Astrocyte (in vitro differentiated cells and primary cell): ENCODE measurements around the gene RNASE11. TPM values are rescaled to one million over a fixed set of nuclear protein-coding genes. Genes with fewer than 3 reads are reported as not detected.

Experiments
- DNase-seq: peaks from one replicate; pipeline ENCODE4 v3.0.0-alpha.2; 2010; ENCODE audit warnings: low read depth
- FAIRE-seq: peaks from 2 replicates; lab custom pipeline; 2011; peaks lifted over from hg19 to GRCh38; lab: Jason Lieb, UNC
- H2AFZ ChIP-seq: 2 replicates; pipeline ENCODE4 v1.6.0; 2012; ENCODE audit warnings: low read depth, low read length, inconsistent platforms
- H3K27ac ChIP-seq: 2 replicates; pipeline ENCODE4 v1.5.1; 2011; ENCODE audit warnings: low read depth, low read length, inconsistent platforms
- H3K27me3 ChIP-seq: 2 replicates; pipeline ENCODE4 v1.6.0; 2011; ENCODE audit warnings: low read length, inconsistent platforms; ENCODE audit not compliant: insufficient read depth
- H3K36me3 ChIP-seq: 2 replicates; pipeline ENCODE4 v1.5.1; 2011; ENCODE audit warnings: low read length, inconsistent platforms; ENCODE audit not compliant: insufficient read depth
- H3K4me1 ChIP-seq: 2 replicates; pipeline ENCODE4 v1.5.1; 2011; ENCODE audit warnings: low read length, inconsistent platforms; ENCODE audit not compliant: insufficient read depth
- H3K4me2 ChIP-seq: 2 replicates; pipeline ENCODE4 v1.6.0; 2012; ENCODE audit warnings: low read length, inconsistent platforms
- H3K4me3 ChIP-seq: 2 replicates; pipeline ENCODE4 v1.5.1; 2011; ENCODE audit warnings: low read depth, mild to moderate bottlenecking, low read length, inconsistent platforms; ENCODE audit not compliant: insufficient read depth
- H3K79me2 ChIP-seq: 2 replicates; pipeline ENCODE4 v1.6.0; 2012; ENCODE audit warnings: mild to moderate bottlenecking, low read length, inconsistent platforms; ENCODE audit not compliant: insufficient read depth
- H3K9ac ChIP-seq: 2 replicates; pipeline ENCODE4 v1.6.0; 2012; ENCODE audit warnings: mild to moderate bottlenecking, low read length, inconsistent platforms
- H3K9me3 ChIP-seq: 2 replicates; pipeline ENCODE4 v1.5.1; 2012; ENCODE audit warnings: low read depth, mild to moderate bottlenecking, low read length, inconsistent platforms; ENCODE audit not compliant: insufficient read depth
- H4K20me1 ChIP-seq: 2 replicates; pipeline ENCODE4 v1.6.0; 2012; ENCODE audit warnings: low read length, inconsistent platforms; ENCODE audit not compliant: insufficient read depth
- H3K27ac Mint-ChIP-seq: one replicate; pipeline ENCODE4 v1.8.0; 2021; ENCODE audit warnings: mild to moderate bottlenecking, mixed read lengths; ENCODE audit not compliant: unreplicated experiment
- H3K27me3 Mint-ChIP-seq: one replicate; pipeline ENCODE4 v1.8.0; 2021; ENCODE audit warnings: low read depth, mixed read lengths; ENCODE audit not compliant: unreplicated experiment
- H3K36me3 Mint-ChIP-seq: one replicate; pipeline ENCODE4 v1.8.0; 2021; ENCODE audit warnings: low read depth, mixed read lengths; ENCODE audit not compliant: unreplicated experiment
- H3K4me1 Mint-ChIP-seq: one replicate; pipeline ENCODE4 v1.8.0; 2021; ENCODE audit warnings: low read depth, mixed read lengths; ENCODE audit not compliant: unreplicated experiment
- H3K4me3 Mint-ChIP-seq: one replicate; pipeline ENCODE4 v1.8.0; 2021; ENCODE audit warnings: mild to moderate bottlenecking, moderate library complexity, mixed read lengths; ENCODE audit not compliant: unreplicated experiment
- H3K9me3 Mint-ChIP-seq: one replicate; pipeline ENCODE4 v1.8.0; 2021; ENCODE audit warnings: mild to moderate bottlenecking, mixed read lengths; ENCODE audit not compliant: unreplicated experiment
- EZH2 ChIP-seq: IDR thresholded peaks from 2 replicates; pipeline ENCODE4 v1.6.1; 2012; ENCODE audit warnings: mild to moderate bottlenecking, low read length, inconsistent platforms; ENCODE audit not compliant: insufficient read depth
- total RNA-seq: library from RNA; stranded (reverse); gene quantifications from 2 replicates; pipeline ENCODE4 v1.2.1, GENCODE V29; 2021
- TF ChIP-seq, protein P1 (sequence below): IDR thresholded peaks from 2 replicates; pipeline ENCODE4 v1.5.1; 2011; ENCODE audit warnings: low read depth, mild to moderate bottlenecking, inconsistent platforms, low read length, moderate library complexity; ENCODE audit not compliant: insufficient read depth

Gene RNASE11
- total RNA-seq, 1 donor from 2014 or later, result not detected

DNA sequence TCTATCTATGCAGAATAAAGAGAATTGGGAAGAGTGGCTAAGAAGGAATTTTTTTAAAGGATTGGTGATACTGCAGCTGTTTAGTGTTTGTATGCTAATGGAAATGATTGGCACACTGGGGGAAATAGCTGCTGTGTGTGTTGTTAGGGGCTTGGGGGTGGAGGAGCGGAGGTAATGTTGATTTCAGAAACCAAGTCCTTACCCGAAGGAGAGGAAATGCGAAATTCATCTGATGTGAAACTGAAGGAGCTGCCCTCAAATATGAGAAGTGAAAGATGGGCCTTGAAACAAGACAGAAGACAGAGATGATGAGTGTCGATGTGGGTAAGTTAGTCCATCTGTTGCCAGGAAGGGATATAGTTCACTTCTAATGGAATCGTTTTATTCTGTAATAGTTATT lies 24.6 kb upstream of the RNASE11 start:
- no peak overlapping the region for H2AFZ ChIP-seq
- H3K4me3 ChIP-seq, result no peak overlapping the region
- H3K27ac ChIP-seq, result no peak overlapping the region
- no peaks in the 10 kb centered on the region for H3K9me3 ChIP-seq
- peak overlapping the region; percentile 14 for H3K4me2 ChIP-seq
- FAIRE-seq (no peak), DNase-seq (no peak)
- peaks cover 6% of the 10 kb centered on the region for H4K20me1 ChIP-seq
- H3K9me3 Mint-ChIP-seq, result no peaks in the 10 kb centered on the region
- H3K36me3 ChIP-seq, result no peaks in the 10 kb centered on the region
- no peaks in the 10 kb centered on the region for H3K27me3 Mint-ChIP-seq
- no peaks in the 10 kb centered on the region for H3K79me2 ChIP-seq
- no peaks in the 10 kb centered on the region for H3K4me1 ChIP-seq
- H3K36me3 Mint-ChIP-seq, result no peaks in the 10 kb centered on the region
- no peak overlapping the region for H3K9ac ChIP-seq
- no peak overlapping the region for H3K27ac Mint-ChIP-seq
- no peak overlapping the region for H3K4me3 Mint-ChIP-seq
- H3K4me1 Mint-ChIP-seq, result no peaks in the 10 kb centered on the region
- TF ChIP-seq, protein P1, sequence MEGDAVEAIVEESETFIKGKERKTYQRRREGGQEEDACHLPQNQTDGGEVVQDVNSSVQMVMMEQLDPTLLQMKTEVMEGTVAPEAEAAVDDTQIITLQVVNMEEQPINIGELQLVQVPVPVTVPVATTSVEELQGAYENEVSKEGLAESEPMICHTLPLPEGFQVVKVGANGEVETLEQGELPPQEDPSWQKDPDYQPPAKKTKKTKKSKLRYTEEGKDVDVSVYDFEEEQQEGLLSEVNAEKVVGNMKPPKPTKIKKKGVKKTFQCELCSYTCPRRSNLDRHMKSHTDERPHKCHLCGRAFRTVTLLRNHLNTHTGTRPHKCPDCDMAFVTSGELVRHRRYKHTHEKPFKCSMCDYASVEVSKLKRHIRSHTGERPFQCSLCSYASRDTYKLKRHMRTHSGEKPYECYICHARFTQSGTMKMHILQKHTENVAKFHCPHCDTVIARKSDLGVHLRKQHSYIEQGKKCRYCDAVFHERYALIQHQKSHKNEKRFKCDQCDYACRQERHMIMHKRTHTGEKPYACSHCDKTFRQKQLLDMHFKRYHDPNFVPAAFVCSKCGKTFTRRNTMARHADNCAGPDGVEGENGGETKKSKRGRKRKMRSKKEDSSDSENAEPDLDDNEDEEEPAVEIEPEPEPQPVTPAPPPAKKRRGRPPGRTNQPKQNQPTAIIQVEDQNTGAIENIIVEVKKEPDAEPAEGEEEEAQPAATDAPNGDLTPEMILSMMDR, result no peak
- TF ChIP-seq EZH2, result no peak
- no peaks in the 10 kb centered on the region for H3K27me3 ChIP-seq

DNA sequence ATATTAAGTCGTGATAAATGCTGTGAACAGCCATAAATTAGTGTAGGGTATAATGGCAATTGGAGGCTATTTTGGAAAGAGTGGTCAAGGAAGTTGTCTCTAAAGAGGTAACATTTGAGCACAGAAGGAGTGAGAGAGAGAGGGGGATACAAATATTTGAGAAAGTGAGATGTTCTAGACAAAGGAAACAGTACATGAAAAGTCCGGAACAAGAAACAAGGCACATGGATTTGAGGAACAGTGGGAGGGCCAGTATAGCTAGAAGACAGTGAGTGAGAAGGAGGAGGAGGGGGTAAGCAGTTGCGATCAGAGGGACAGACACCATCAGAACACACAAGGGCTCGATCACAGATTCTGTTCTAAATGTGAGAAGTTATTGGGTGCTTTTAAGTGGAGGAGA lies 23.5 kb upstream of the RNASE11 start:
- Histone ChIP-seq H3K27me3 (no peaks in the 10 kb centered on the region), H3K9ac (no peak overlapping the region), H3K27ac (no peak overlapping the region), H2AFZ (no peak overlapping the region), H3K36me3 (no peaks in the 10 kb centered on the region), H3K4me2 (no peak overlapping the region), H3K4me3 (no peak overlapping the region), H4K20me1 (peaks cover 6% of the 10 kb centered on the region), H3K9me3 (no peaks in the 10 kb centered on the region), H3K79me2 (no peaks in the 10 kb centered on the region), H3K4me1 (no peaks in the 10 kb centered on the region)
- DNase-seq (no peak), FAIRE-seq (no peak)
- no peak overlapping the region for H3K4me3 Mint-ChIP-seq
- no peaks in the 10 kb centered on the region for H3K4me1 Mint-ChIP-seq
- H3K27ac Mint-ChIP-seq, result no peak overlapping the region
- H3K27me3 Mint-ChIP-seq, result no peaks in the 10 kb centered on the region
- TF ChIP-seq EZH2, result no peak
- TF ChIP-seq, protein P1, result no peak
- no peaks in the 10 kb centered on the region for H3K36me3 Mint-ChIP-seq
- H3K9me3 Mint-ChIP-seq, result no peaks in the 10 kb centered on the region

DNA sequence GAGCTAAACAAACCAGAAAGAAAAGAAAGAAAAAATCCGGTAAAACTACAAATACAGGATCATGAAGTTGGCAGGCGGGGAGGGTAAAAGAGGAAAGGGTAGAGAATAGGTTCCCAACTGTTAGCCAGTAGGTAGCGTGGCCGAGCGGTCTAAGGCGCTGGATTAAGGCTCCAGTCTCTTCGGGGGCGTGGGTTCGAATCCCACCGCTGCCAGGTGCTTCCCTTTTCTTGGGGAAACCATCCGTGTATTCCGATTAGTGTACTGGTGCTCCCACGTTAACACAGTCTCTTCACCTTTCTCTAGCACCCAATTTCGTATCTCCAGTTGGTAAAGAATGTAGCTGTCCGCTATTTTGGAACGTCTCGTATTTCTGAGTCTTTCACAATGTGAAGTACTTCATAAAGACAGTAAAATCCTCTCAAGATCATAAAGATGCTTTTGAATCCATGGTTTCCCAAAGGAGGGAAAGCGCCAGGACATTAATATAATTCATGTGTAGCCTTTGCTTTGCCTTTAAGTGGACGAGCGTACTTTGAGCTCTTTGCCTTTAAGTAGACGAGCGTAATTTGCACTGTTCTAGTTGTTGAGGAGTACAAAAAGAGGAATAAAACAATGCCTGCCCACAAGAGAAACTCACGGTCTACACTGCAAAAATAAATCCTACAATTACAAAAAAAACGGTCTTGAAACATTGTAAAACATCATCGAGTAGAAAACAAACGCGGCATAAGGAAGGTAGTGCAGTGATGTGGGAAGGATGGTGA lies 22.4 kb upstream of the RNASE11 start:
- Mint-ChIP-seq H3K36me3 (no peaks in the 10 kb centered on the region), H3K4me3 (no peak overlapping the region), H3K4me1 (no peaks in the 10 kb centered on the region), H3K27ac (no peak overlapping the region), H3K9me3 (no peaks in the 10 kb centered on the region), H3K27me3 (no peaks in the 10 kb centered on the region)
- peak overlapping the region; percentile 82 for H3K9ac ChIP-seq
- no peaks in the 10 kb centered on the region for H3K27me3 ChIP-seq
- peak overlapping the region; percentile 14 for H3K27ac ChIP-seq
- no peaks in the 10 kb centered on the region for H3K4me1 ChIP-seq
- FAIRE-seq, result no peak
- H3K9me3 ChIP-seq, result no peaks in the 10 kb centered on the region
- peak overlapping the region; percentile 89 for H3K4me2 ChIP-seq
- TF ChIP-seq, protein P1, result no peak
- TF ChIP-seq EZH2, result no peak
- H4K20me1 ChIP-seq, result peaks cover 6% of the 10 kb centered on the region
- no peaks in the 10 kb centered on the region for H3K79me2 ChIP-seq
- peak overlapping the region; percentile 93 for H3K4me3 ChIP-seq
- H3K36me3 ChIP-seq, result no peaks in the 10 kb centered on the region
- DNase-seq, result peak; percentile 71
- H2AFZ ChIP-seq, result peak overlapping the region; percentile 79
